ENCODE results near the gene COQ10B. TPM values are rescaled to one million over a fixed set of nuclear protein-coding genes. Genes with fewer than 3 reads are reported as not detected.
"Not testable (repeated sequence)": the region's sequence is repeated elsewhere in the genome, so short reads cannot be mapped to it uniquely, and the experiment has no call there.

COQ10B gene
- total RNA-seq, 3 donors from 2014 or later (not counting 1 experiment from before 2014, with no cell fraction given): 64.6 to 79.2 (median 72.5) TPM

DNA sequence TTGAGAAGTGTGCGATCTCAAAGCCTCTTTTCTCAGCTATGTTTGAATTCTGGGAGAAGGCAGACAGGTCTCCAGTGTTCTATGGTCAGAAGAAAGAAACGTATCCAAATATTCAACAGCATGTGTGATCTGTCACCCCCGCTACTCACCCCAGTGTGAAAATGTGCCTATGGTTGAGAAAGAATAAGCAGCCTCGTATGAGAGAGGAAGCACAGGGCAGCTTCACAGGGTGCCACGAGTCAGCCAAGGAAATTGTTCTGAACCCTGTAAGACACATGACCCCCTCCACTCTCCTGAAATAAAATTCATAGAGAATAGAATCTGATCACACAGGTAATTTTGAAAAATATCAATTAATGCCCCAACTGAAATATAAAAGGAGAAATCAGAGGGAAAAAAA is 10.5 kb upstream of the COQ10B start:
- TF ChIP-seq CTCF (IDR thresholded peaks at IDR 0.05): no peak
- Mint-ChIP-seq H3K36me3 (no peaks in the 10 kb centered on the region), H3K27ac (no peak overlapping the region), H3K9me3 (no peaks in the 10 kb centered on the region), H3K4me3 (no peak overlapping the region), H3K27me3 (ENCODE audit: low read depth in 2 of 2) (peaks cover 4 to 16% of the 10 kb centered on the region in 2 donors), H3K4me1 (no peaks in the 10 kb centered on the region)
- H3K4me1 ChIP-seq (ENCODE audit: control insufficient read depth, insufficient read depth, low read length): no peaks in the 10 kb centered on the region
- DNase-seq (no peak), ATAC-seq (no peak)
- no peaks in the 10 kb centered on the region for H3K36me3 ChIP-seq (ENCODE audit: control insufficient read depth, insufficient read depth, low read length)
- 49% methylated on average over 5 of the region's 5 CpGs for WGBS (ENCODE audit: insufficient coverage)
- intact Hi-C loops (cut with micrococcal nuclease): no loop called here
- H3K27me3 ChIP-seq (ENCODE audit: control insufficient read depth, insufficient read depth, low read length): no peaks in the 10 kb centered on the region
- H3K4me3 ChIP-seq (ENCODE audit: low read length): no peak overlapping the region
- H3K27ac ChIP-seq (ENCODE audit: low read length): no peak overlapping the region
- H3K9me3 ChIP-seq (ENCODE audit: control insufficient read depth, insufficient read depth, low read length): no peaks in the 10 kb centered on the region

GRCh38 chr2:197445746-197446145 is 7.6 kb upstream of the COQ10B start:
- Mint-ChIP-seq H3K4me1 (no peaks in the 10 kb centered on the region), H3K9me3 (no peaks in the 10 kb centered on the region), H3K27ac (no peak overlapping the region)

GRCh38 chr2:197446844-197447243 is 6.5 kb upstream of the COQ10B start:
- TF ChIP-seq CTCF (IDR thresholded peaks at IDR 0.05): no peak
- H3K9me3 ChIP-seq (ENCODE audit: control insufficient read depth, insufficient read depth, low read length): no peaks in the 10 kb centered on the region
- Mint-ChIP-seq H3K27ac (no peak overlapping the region), H3K4me3 (no peak overlapping the region), H3K9me3 (no peaks in the 10 kb centered on the region), H3K27me3 (ENCODE audit: low read depth in 2 of 2) (peaks cover 4 to 16% of the 10 kb centered on the region in 2 donors), H3K36me3 (no peaks in the 10 kb centered on the region), H3K4me1 (no peaks in the 10 kb centered on the region)
- no peaks in the 10 kb centered on the region for H3K36me3 ChIP-seq (ENCODE audit: control insufficient read depth, insufficient read depth, low read length)
- H3K4me3 ChIP-seq (ENCODE audit: low read length): no peak overlapping the region
- H3K4me1 ChIP-seq (ENCODE audit: control insufficient read depth, insufficient read depth, low read length): no peaks in the 10 kb centered on the region
- H3K27ac ChIP-seq (ENCODE audit: low read length): no peak overlapping the region
- H3K27me3 ChIP-seq (ENCODE audit: control insufficient read depth, insufficient read depth, low read length): no peaks in the 10 kb centered on the region
- DNase-seq: no peak
- intact Hi-C loops (cut with micrococcal nuclease): no loop called here
- ATAC-seq: no peak

More at GRCh38 chr2:197445746-197446145, 7.6 kb upstream of the COQ10B start:
- Histone ChIP-seq H3K4me1 (ENCODE audit: control insufficient read depth, insufficient read depth, low read length) (no peaks in the 10 kb centered on the region), H3K9me3 (ENCODE audit: control insufficient read depth, insufficient read depth, low read length) (no peaks in the 10 kb centered on the region), H3K27me3 (ENCODE audit: control insufficient read depth, insufficient read depth, low read length) (no peaks in the 10 kb centered on the region), H3K36me3 (ENCODE audit: control insufficient read depth, insufficient read depth, low read length) (no peaks in the 10 kb centered on the region), H3K27ac (ENCODE audit: low read length) (no peak overlapping the region), H3K4me3 (ENCODE audit: low read length) (no peak overlapping the region)
- intact Hi-C loops (cut with micrococcal nuclease): no loop called here
- DNase-seq: no peak
- H3K4me3 Mint-ChIP-seq: no peak overlapping the region
- ATAC-seq: no peak
- no peak for TF ChIP-seq CTCF (IDR thresholded peaks at IDR 0.05)
- peaks cover 4 to 16% of the 10 kb centered on the region in 2 donors for H3K27me3 Mint-ChIP-seq (ENCODE audit: low read depth in 2 of 2)
- H3K36me3 Mint-ChIP-seq: no peaks in the 10 kb centered on the region
- 60% methylated on average over 1 of the region's 1 CpG for WGBS (ENCODE audit: insufficient coverage)

GRCh38 chr2:197450465-197450864 is 2.9 kb upstream of the COQ10B start:
- Histone ChIP-seq H3K4me3 (ENCODE audit: low read length) (no peak overlapping the region), H3K4me1 (ENCODE audit: control insufficient read depth, insufficient read depth, low read length) (peaks cover 4% of the 10 kb centered on the region), H3K9me3 (ENCODE audit: control insufficient read depth, insufficient read depth, low read length) (no peaks in the 10 kb centered on the region), H3K27me3 (ENCODE audit: control insufficient read depth, insufficient read depth, low read length) (no peaks in the 10 kb centered on the region), H3K36me3 (ENCODE audit: control insufficient read depth, insufficient read depth, low read length) (no peaks in the 10 kb centered on the region), H3K27ac (ENCODE audit: low read length) (no peak overlapping the region)
- no peak overlapping the region for H3K4me3 Mint-ChIP-seq
- peaks cover 30 to 33% of the 10 kb centered on the region in 2 donors for H3K4me1 Mint-ChIP-seq
- ATAC-seq (no peak), DNase-seq (no peak)
- intact Hi-C loops (cut with micrococcal nuclease): no loop called here
- H3K27ac Mint-ChIP-seq: no peak overlapping the region
- no peak for TF ChIP-seq CTCF (IDR thresholded peaks at IDR 0.05)
- WGBS (ENCODE audit: insufficient coverage): 94% methylated on average over 25 of the region's 25 CpGs
- peaks cover 7% of the 10 kb centered on the region for H3K36me3 Mint-ChIP-seq
- no peaks in the 10 kb centered on the region for H3K27me3 Mint-ChIP-seq (ENCODE audit: low read depth in 2 of 2)
- H3K9me3 Mint-ChIP-seq: no peaks in the 10 kb centered on the region

GRCh38 chr2:197450935-197451358 is 2.4 kb upstream of the COQ10B start:
- H3K4me3 Mint-ChIP-seq; intact Hi-C loops (cut with micrococcal nuclease); H3K36me3 Mint-ChIP-seq; H3K9me3 ChIP-seq (ENCODE audit: control insufficient read depth, insufficient read depth, low read length); H3K4me1 ChIP-seq (ENCODE audit: control insufficient read depth, insufficient read depth, low read length); H3K27me3 ChIP-seq (ENCODE audit: control insufficient read depth, insufficient read depth, low read length); H3K4me3 ChIP-seq (ENCODE audit: low read length); ATAC-seq; H3K27ac ChIP-seq (ENCODE audit: low read length); H3K27ac Mint-ChIP-seq; H3K36me3 ChIP-seq (ENCODE audit: control insufficient read depth, insufficient read depth, low read length); DNase-seq; H3K27me3 Mint-ChIP-seq (ENCODE audit: low read depth in 2 of 2); H3K9me3 Mint-ChIP-seq: not testable (repeated sequence)
- 68% methylated on average over 6 of the region's 6 CpGs for WGBS (ENCODE audit: insufficient coverage)
- H3K4me1 Mint-ChIP-seq: peaks cover 34 to 38% of the 10 kb centered on the region in 2 donors
